HepG2 (cell line): ENCODE results near the gene HOXA11. TPM values are rescaled to one million over a fixed set of nuclear protein-coding genes. Genes with fewer than 3 reads are reported as not detected.

Source experiments
- ATAC-seq: fragments of 200-7000 bp; cut with Tn5 transposase; 3 replicates; pipeline ENCODE4 v1.9.1; 2020; ENCODE audit warnings: mild to moderate bottlenecking, moderate library complexity
- BruUV-seq: library from RNA; stranded (reverse); fragments of 400-500 nt; replicated peaks from 2 replicates; lab custom pipeline; 2021; lab: Mats Ljungman, UMichigan
- CTCF ChIA-PET: fragments of 300-600 bp; formaldehyde crosslinking; extraction: SDS; loops from one replicate; lab custom pipeline; 2021; ENCODE audit warnings: low total read pairs, inconsistent platforms, low intra/inter-chr PET ratio; lab: Yijun Ruan, JAX
- POLR2A ChIA-PET: fragments of 350-600 bp; sonication (Branson Sonifier 250); formaldehyde crosslinking; loops from one replicate; lab custom pipeline; 2020; ENCODE audit warnings: antibody characterized with exemption, inconsistent platforms; lab: Yijun Ruan, JAX
- DNase-seq: peaks from one replicate; pipeline ENCODE4 v3.0.0-alpha.2; 2015; ENCODE audit warnings: low spot score
- FAIRE-seq: peaks from 3 replicates; lab custom pipeline; 2011; peaks lifted over from hg19 to GRCh38; lab: Jason Lieb, UNC
- H2AFZ ChIP-seq: one replicate; pipeline ENCODE4 v1.6.1; 2011; ENCODE audit warnings: low read length, inconsistent platforms
- H3K27ac ChIP-seq: fragments of 300-600 bp; 3 replicates; pipeline ENCODE4 v1.8.0; 2011; ENCODE audit warnings: mixed run types, mild to moderate bottlenecking, mixed read lengths, low read length, inconsistent platforms; ENCODE audit not compliant: insufficient read depth; ENCODE audit errors: extremely low read length
- H3K27me3 ChIP-seq, 2 experiments: fragments of 200-600 bp in 1 of 2; 2 replicates in 1 of 2; 3 replicates in 1 of 2; pipeline versions ENCODE4 v1.6.0 to v1.8.0; 2011; ENCODE audit warnings: low read length in 2 of 2, mild to moderate bottlenecking in 2 of 2, moderate library complexity in 2 of 2, inconsistent platforms in 1 of 2; ENCODE audit not compliant: insufficient read depth in 2 of 2, control insufficient read depth in 1 of 2
- H3K36me3 ChIP-seq, 2 experiments: fragments of 200-600 bp in 1 of 2; replicated peaks in 1 of 2; 2 replicates in 1 of 2; 3 replicates in 1 of 2; pipeline versions ENCODE4 v1.5.1 to v1.8.0; 2011; ENCODE audit warnings: low read length in 2 of 2, inconsistent platforms in 1 of 2; ENCODE audit not compliant: insufficient read depth in 2 of 2, control insufficient read depth in 1 of 2
- H3K4me1 ChIP-seq: 2 replicates; pipeline ENCODE4 v1.5.1; 2012; ENCODE audit warnings: low read length, inconsistent platforms; ENCODE audit not compliant: insufficient read depth
- H3K4me2 ChIP-seq: 2 replicates; pipeline ENCODE4 v1.6.0; 2011; ENCODE audit warnings: low read depth, low read length, inconsistent platforms
- H3K4me3 ChIP-seq, 3 experiments: fragments of 200-600 bp in 1 of 3; sonication (generic), shearing (Covaris generic) in 1 of 3; replicated peaks in 1 of 3; 2 replicates each; pipeline ENCODE4 v1.5.1; 2011 to 2016; ENCODE audit warnings: low read length in 3 of 3, inconsistent platforms in 2 of 3, low read depth in 2 of 3, mild to moderate bottlenecking in 2 of 3, control low read depth in 1 of 3, mixed read lengths in 1 of 3; ENCODE audit not compliant: insufficient read depth in 1 of 3
- H3K79me2 ChIP-seq: one replicate; pipeline ENCODE4 v1.6.1; 2011; ENCODE audit warnings: low read length, inconsistent platforms; ENCODE audit not compliant: insufficient read depth
- H3K9ac ChIP-seq: 2 replicates; pipeline ENCODE4 v1.6.0; 2011; ENCODE audit warnings: mild to moderate bottlenecking, low read depth, low read length, inconsistent platforms; ENCODE audit not compliant: insufficient read depth
- H3K9me3 ChIP-seq: 2 replicates; pipeline ENCODE4 v1.5.1; 2012; ENCODE audit warnings: mild to moderate bottlenecking, low read length
- H4K20me1 ChIP-seq: 2 replicates; pipeline ENCODE4 v1.6.0; 2011; ENCODE audit warnings: inconsistent platforms, mild to moderate bottlenecking, low read length, moderate library complexity; ENCODE audit not compliant: insufficient read depth
- CAMTA2 ChIP-seq: sonication (generic); formaldehyde crosslinking; IDR thresholded peaks from 2 replicates; pipeline ENCODE4 v1.4.0; 2020; ENCODE audit warnings: mild to moderate bottlenecking, missing genetic modification reagents, borderline replicate concordance
- CHCHD3 ChIP-seq: sonication (generic); formaldehyde crosslinking; IDR thresholded peaks from 2 replicates; pipeline ENCODE4 v1.8.0; 2022; ENCODE audit warnings: mild to moderate bottlenecking, missing genetic modification reagents, moderate library complexity
- CHD4 ChIP-seq: fragments of 200-600 bp; sonication (generic); IDR thresholded peaks from 2 replicates; pipeline ENCODE4 v1.7.0; 2017; ENCODE audit warnings: mild to moderate bottlenecking, low read length, borderline replicate concordance
- GTF3A ChIP-seq: sonication (generic); formaldehyde crosslinking; conservative IDR thresholded peaks from 2 replicates; pipeline ENCODE4 v1.4.0; 2020; ENCODE audit warnings: mild to moderate bottlenecking, missing genetic modification reagents
- HMGXB4 ChIP-seq, 2 experiments: sonication (generic) in 1 of 2; formaldehyde crosslinking in 1 of 2; IDR thresholded peaks; 2 replicates each; pipeline versions ENCODE4 v1.4.0 to v1.6.1; 2018 to 2020; ENCODE audit warnings: missing genetic modification reagents in 2 of 2, borderline replicate concordance in 1 of 2, low read depth in 1 of 2, mild to moderate bottlenecking in 1 of 2, missing biosample characterization in 1 of 2
- JDP2 ChIP-seq: sonication (generic); formaldehyde crosslinking; IDR thresholded peaks from 2 replicates; pipeline ENCODE4 v1.8.1; 2022; ENCODE audit warnings: missing genetic modification reagents, borderline replicate concordance
- KDM5B ChIP-seq: sonication (generic); formaldehyde crosslinking; IDR thresholded peaks from 2 replicates; pipeline ENCODE4 v1.4.0; 2020; ENCODE audit warnings: missing genetic modification reagents, mild to moderate bottlenecking, borderline replicate concordance
- SRF ChIP-seq: IDR thresholded peaks from 2 replicates; pipeline ENCODE4 v1.6.1; 2011; ENCODE audit warnings: mild to moderate bottlenecking, low read depth, low read length, moderate library complexity
- ZHX2 ChIP-seq, 2 experiments: sonication (generic) in 1 of 2; formaldehyde crosslinking in 1 of 2; IDR thresholded peaks; 2 replicates each; pipeline versions ENCODE4 v1.6.1 to v1.9.0; 2014 to 2022; ENCODE audit warnings: antibody characterized with exemption in 1 of 2, borderline replicate concordance in 1 of 2, inconsistent platforms in 1 of 2, low read depth in 1 of 2, missing genetic modification reagents in 1 of 2
- ZNF484 ChIP-seq: sonication (generic); formaldehyde crosslinking; IDR thresholded peaks from 2 replicates; pipeline ENCODE4 v1.5.1; 2020; ENCODE audit warnings: mild to moderate bottlenecking, low read depth, missing genetic modification reagents, borderline replicate concordance
- WGBS: methylation state at CpG from one replicate; pipeline ENCODE4 v1.1.6; 2017; ENCODE audit warnings: low lambda C conversion rate; 5-methylcytosine and 5-hydroxymethylcytosine counted together
- in situ Hi-C: cut with HindIII; loops from 2 replicates; pipeline ENCODE4 v1.10.0; 2017; ENCODE audit warnings: low pct_unique_long_range_greater_than_20kb; ENCODE audit not compliant: extremely low pct_ligation_motif_present
- intact Hi-C: fragments of 100-400 bp; cut with micrococcal nuclease; formaldehyde crosslinking; loops from one replicate; pipeline ENCODE4 v1.10.0; 2022; ENCODE audit not compliant: unreplicated experiment
- polyA plus RNA-seq, 8 experiments: library from polyadenylated mRNA; depleted of rRNA in 3 of 8; stranded (reverse) in 7 of 8; unstranded in 1 of 8; fragments of >200 nt; fragmentation: Illumina TruSeq in 4 of 8; extraction: Trizol in 4 of 8; gene quantifications; 2 replicates each; pipeline versions ENCODE4 v1.2.1 to v1.2.3, GENCODE V29; 2011 to 2016; ENCODE audit warnings: low read depth in 4 of 8, missing spikeins in 1 of 8, mixed read lengths in 1 of 8; ENCODE audit not compliant: insufficient read depth in 1 of 8
- total RNA-seq, 5 experiments: library from RNA; depleted of rRNA; stranded (reverse); fragments of >200 nt; fragmentation: Illumina TruSeq; extraction: Trizol; gene quantifications; 2 replicates each; pipeline ENCODE4 v1.2.3, GENCODE V29; 2016; ENCODE audit warnings: low read depth in 1 of 5

Gene HOXA11
- total and polyA plus RNA-seq, 2 of the 13 experiments (the other 11 are each of a cell fraction or from before 2014, with no cell fraction given): not detected

GRCh38 chr7:27161721-27162560, 23.1 kb downstream of the HOXA11 start (continued):
- TF ChIP-seq HMGXB4 (CRISPR knock-in tag; IDR thresholded peaks at IDR 0.05; ENCODE audit: borderline replicate concordance in 1 of 2, low read depth in 1 of 2): no peak
- no peak for TF ChIP-seq GTF3A
- no peak for TF ChIP-seq JDP2 (CRISPR knock-in tag)
- no peak for TF ChIP-seq CHCHD3 (CRISPR knock-in tag)
- no peak for TF ChIP-seq SRF
- no peak for TF ChIP-seq ZNF484
- no peak for TF ChIP-seq CHD4

- 0 out of 2 replicates have a peak, but pooled peaks cover 4% of the 10 kb centered on the region for H3K4me1 ChIP-seq
- H3K9ac ChIP-seq: peak overlapping the region; percentile 49
- peak overlapping the region; percentile 51 to 68 (median 66); a peak in 5 of 6 replicates for H3K4me3 ChIP-seq
- no peaks in the 10 kb centered on the region for H4K20me1 ChIP-seq
- no TSS peak for BruUV-seq
- H3K4me2 ChIP-seq: peak overlapping the region; percentile 85
- H3K27ac ChIP-seq: no peak overlapping the region
- POLR2A ChIA-PET: interaction anchor here (1.0 to 1.3 kb wide), 2 partner anchors 10 to 11 kb away, joined by 3 to 10 read pairs; no protein-coding TSS in a partner anchor
- no peak overlapping the region for H2AFZ ChIP-seq
- H3K27me3 ChIP-seq: peaks cover 2 to 40% of the 10 kb centered on the region in 2 experiments
- no peak for FAIRE-seq
- WGBS: 36% methylated on average over 22 of the region's 27 CpGs
- no peaks in the 10 kb centered on the region for H3K9me3 ChIP-seq
- no peaks in the 10 kb centered on the region for H3K36me3 ChIP-seq
- CTCF ChIA-PET: interaction anchor here (0.7 to 1.7 kb wide), 8 partner anchors 10 to 791 kb away, joined by 3 to 13 read pairs (median 7); no protein-coding TSS in a partner anchor
- no peak for DNase-seq
- no peaks in the 10 kb centered on the region for H3K79me2 ChIP-seq
- no peak for ATAC-seq
- intact Hi-C loops (loop anchor here (1.0 to 5.0 kb wide), 2 partner anchors 479 to 792 kb away; no protein-coding TSS in a partner anchor), in situ Hi-C loops (loop anchor here (25.0 kb wide), 1 partner anchor 1074 kb away; no protein-coding TSS in a partner anchor)
- no peak for TF ChIP-seq KDM5B (CRISPR knock-in tag)
- no peak for TF ChIP-seq CAMTA2 (CRISPR knock-in tag)
- TF ChIP-seq ZHX2 (IDR thresholded peaks at IDR 0.05; ENCODE audit: low read depth): no peak
- TF ChIP-seq ZHX2 (CRISPR knock-in tag; IDR thresholded peaks at IDR 0.05; ENCODE audit: borderline replicate concordance): no peak
Measured at GRCh38 chr7:27161214-27161720, 23.8 kb downstream of the HOXA11 start.
